Esophagus squamous epithelium (tissue), 5 donors: ENCODE data around the gene HCFC1. TPM values are rescaled to one million over a fixed set of nuclear protein-coding genes. Genes with fewer than 3 reads are reported as not detected.

ENCODE experiments used
- DNase-seq: peaks from one replicate; lab custom pipeline; 2025; lab: John Stamatoyannopoulos, UW
- H3K27ac ChIP-seq, 4 donors: fragments of 200-600 bp; sonication (generic); one replicate each; pipeline ENCODE4 v1.5.1; 2016 to 2019; ENCODE audit warnings: mild to moderate bottlenecking in 1 of 4
- H3K27me3 ChIP-seq, 4 donors: fragments of 200-600 bp; sonication (generic); 1 replicate in 3 of 4; 2 replicates in 1 of 4; pipeline versions ENCODE4 v1.5.1 to v1.6.0; 2017 to 2021; ENCODE audit warnings: antibody characterized with exemption in 1 of 4
- H3K36me3 ChIP-seq, 3 donors: fragments of 200-600 bp; sonication (generic); one replicate each; pipeline ENCODE4 v1.5.1; 2016 to 2019
- H3K4me1 ChIP-seq, 3 donors: fragments of 200-600 bp; sonication (generic); one replicate each; pipeline ENCODE4 v1.5.1; 2017 to 2019
- H3K4me3 ChIP-seq, 4 donors: fragments of 200-600 bp; sonication (generic); 1 replicate in 3 of 4; 2 replicates in 1 of 4; pipeline ENCODE4 v1.5.1; 2016 to 2019; ENCODE audit warnings: mild to moderate bottlenecking in 2 of 4, moderate library complexity in 1 of 4
- H3K9me3 ChIP-seq, 3 donors: fragments of 200-600 bp; sonication (generic); one replicate each; pipeline ENCODE4 v1.5.1; 2016 to 2019
- POLR2A ChIP-seq, 4 donors: fragments of 450-650 bp; IDR thresholded peaks; one replicate each; pipeline ENCODE4 v1.6.1; 2017; ENCODE audit warnings: antibody characterized with exemption in 4 of 4, mild to moderate bottlenecking in 4 of 4, moderate library complexity in 3 of 4
- WGBS, 2 donors: methylation state at CpG; one replicate each; pipeline ENCODE4 v1.1.5; 2018; 5-methylcytosine and 5-hydroxymethylcytosine counted together
- intact Hi-C: fragments of 100-400 bp; cut with DNase I; formaldehyde crosslinking; loops from one replicate; pipeline ENCODE4 v1.15.0; 2022
- total RNA-seq, 4 donors: library from RNA; depleted of rRNA; stranded (reverse); fragments of >200 nt; gene quantifications; one replicate each; pipeline ENCODE4 v1.1.0, GENCODE V29; 2016
- TF ChIP-seq, protein P1 (sequence below), 6 experiments: fragments of 450-650 bp in 4 of 6; fragments of 200-600 bp in 2 of 6; sonication (generic) in 2 of 6; IDR thresholded peaks; one replicate each; pipeline ENCODE4 v1.5.1; 2016 to 2019; ENCODE audit warnings: antibody characterized with exemption in 6 of 6, mild to moderate bottlenecking in 4 of 6, moderate library complexity in 4 of 6
- donor health status: DM: yes; HTN: yes; CAD: no.

Gene HCFC1
- total RNA-seq, 4 donors from 2014 or later, result 22.2 to 54.0 (median 37.0) TPM

DNA sequence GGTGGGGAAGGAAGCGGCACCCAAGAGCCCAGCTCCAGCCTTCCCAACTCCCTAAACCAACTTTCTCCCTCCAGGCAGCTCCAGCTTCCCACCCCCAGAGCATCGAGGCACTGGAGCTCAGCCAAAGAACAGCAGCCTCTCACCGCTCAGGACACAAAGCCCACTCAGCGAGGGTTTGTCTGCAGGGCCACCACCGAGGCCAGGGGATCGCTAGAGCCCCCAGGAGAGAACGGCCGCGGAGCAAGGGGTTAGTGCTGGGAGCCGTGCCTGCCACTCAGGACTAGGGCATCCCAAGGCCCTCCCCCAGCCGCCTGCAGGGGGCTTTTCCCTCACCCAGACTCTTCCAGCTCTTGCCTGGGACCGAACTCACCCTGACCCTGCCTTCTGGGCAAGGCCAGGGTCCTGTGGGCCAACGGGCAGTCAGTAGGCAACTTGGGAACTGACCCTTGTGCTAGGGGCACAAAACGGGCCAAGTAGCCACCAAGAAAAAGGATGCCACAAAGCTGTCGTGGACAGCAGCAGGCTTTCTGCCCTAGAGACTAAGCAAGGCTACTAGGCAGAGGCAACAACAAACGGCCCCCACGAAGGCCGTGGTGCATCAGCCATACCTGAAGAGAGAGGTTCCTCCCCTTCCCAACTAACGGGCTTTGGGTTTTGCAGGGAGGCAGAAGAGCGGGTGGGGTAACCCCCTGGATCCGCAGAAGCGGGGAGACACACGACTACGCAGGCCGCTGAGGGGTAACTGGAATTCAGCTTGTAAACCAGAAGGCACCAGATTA lies 2.3 kb downstream of the HCFC1 start:
- Histone ChIP-seq H3K27ac (peak overlapping the region; percentile 98 to 99 (median 99)), H3K9me3 (no peaks in the 10 kb centered on the region), H3K4me3 (peak overlapping the region; percentile 76 to 95 (median 82)), H3K36me3 (peaks cover 0 to 4% (median 0%) of the 10 kb centered on the region in 3 donors), H3K27me3 (no peaks in the 10 kb centered on the region), H3K4me1 (peaks cover 39 to 67% (median 45%) of the 10 kb centered on the region in 3 donors)
- no peak for TF ChIP-seq POLR2A (IDR thresholded peaks at IDR 0.05)
- TF ChIP-seq, protein P1, sequence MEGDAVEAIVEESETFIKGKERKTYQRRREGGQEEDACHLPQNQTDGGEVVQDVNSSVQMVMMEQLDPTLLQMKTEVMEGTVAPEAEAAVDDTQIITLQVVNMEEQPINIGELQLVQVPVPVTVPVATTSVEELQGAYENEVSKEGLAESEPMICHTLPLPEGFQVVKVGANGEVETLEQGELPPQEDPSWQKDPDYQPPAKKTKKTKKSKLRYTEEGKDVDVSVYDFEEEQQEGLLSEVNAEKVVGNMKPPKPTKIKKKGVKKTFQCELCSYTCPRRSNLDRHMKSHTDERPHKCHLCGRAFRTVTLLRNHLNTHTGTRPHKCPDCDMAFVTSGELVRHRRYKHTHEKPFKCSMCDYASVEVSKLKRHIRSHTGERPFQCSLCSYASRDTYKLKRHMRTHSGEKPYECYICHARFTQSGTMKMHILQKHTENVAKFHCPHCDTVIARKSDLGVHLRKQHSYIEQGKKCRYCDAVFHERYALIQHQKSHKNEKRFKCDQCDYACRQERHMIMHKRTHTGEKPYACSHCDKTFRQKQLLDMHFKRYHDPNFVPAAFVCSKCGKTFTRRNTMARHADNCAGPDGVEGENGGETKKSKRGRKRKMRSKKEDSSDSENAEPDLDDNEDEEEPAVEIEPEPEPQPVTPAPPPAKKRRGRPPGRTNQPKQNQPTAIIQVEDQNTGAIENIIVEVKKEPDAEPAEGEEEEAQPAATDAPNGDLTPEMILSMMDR (IDR thresholded peaks at IDR 0.05), result no peak
- intact Hi-C loops, result no loop called here
- no peak for DNase-seq
- whole genome bisulfite sequencing, 2 donors, result 2 to 36% methylated on average over 10 to 13 of the region's 25 CpGs

DNA sequence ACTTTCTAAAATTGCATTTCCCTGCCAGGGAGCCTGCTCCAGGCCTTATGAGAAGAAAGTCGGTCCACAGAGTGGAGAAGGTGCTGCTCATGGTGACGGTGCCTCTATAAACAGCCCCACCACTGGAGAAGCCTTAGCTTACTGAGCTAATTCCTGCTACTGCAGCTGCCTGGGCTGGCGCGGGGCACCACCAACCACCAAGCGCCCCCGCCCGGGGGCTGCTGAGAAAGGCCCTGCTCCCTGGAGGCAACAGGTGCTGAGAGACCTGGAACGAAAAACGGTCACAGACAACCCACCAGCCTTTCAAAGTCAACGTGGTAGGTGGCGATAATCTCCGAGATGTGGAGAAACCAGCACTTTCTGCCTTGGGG lies 2.9 kb downstream of the HCFC1 start:
- intact Hi-C loops, result no loop called here
- H3K9me3 ChIP-seq, result no peaks in the 10 kb centered on the region
- no peaks in the 10 kb centered on the region for H3K27me3 ChIP-seq
- H3K4me3 ChIP-seq, result peak overlapping the region in 3 of 4 donors; percentile 76 to 95 (median 86)
- no peak for TF ChIP-seq POLR2A (IDR thresholded peaks at IDR 0.05)
- TF ChIP-seq, protein P1 (IDR thresholded peaks at IDR 0.05), result no peak
- 56% methylated on average over 3 of the region's 12 CpGs; no CpG with 5 or more reads in 1 of the 2 donors for WGBS, 2 donors
- peak overlapping the region; percentile 98 to 99 (median 99) for H3K27ac ChIP-seq
- peaks cover under 1 to 9% (median 1%) of the 10 kb centered on the region in 3 donors for H3K36me3 ChIP-seq
- peaks cover 35 to 62% (median 40%) of the 10 kb centered on the region in 3 donors for H3K4me1 ChIP-seq
- DNase-seq, result no peak

DNA sequence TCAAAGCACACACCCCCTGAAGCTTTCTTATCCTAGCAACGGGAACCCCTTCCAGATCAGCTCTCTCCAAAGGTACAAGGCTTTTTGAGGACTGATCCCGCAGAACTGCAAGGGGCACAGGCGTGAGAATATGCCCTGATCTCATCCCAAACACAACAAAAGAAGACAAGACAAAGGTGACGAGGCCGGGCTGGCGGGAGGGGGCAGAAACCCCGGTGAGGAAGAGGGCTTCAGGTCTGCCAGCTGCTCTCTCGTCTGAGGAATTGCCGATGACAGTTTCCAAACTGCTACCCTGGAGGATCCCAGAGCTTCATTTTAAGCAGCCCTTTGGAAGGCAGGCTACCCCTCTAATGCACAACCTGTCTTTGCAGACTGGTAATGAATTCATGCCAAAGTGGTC lies 3.4 kb downstream of the HCFC1 start:
- no peaks in the 10 kb centered on the region for H3K9me3 ChIP-seq
- intact Hi-C loops, result no loop called here
- 7 to 80% methylated on average over 4 to 7 of the region's 9 CpGs for WGBS, 2 donors
- peak overlapping the region in 3 of 4 donors; percentile 3 to 86 (median 76) for H3K4me3 ChIP-seq
- H3K36me3 ChIP-seq, result peaks cover 4 to 14% (median 4%) of the 10 kb centered on the region in 3 donors
- peak overlapping the region; percentile 98 to 99 (median 99) for H3K27ac ChIP-seq
- H3K4me1 ChIP-seq, result peaks cover 30 to 57% (median 35%) of the 10 kb centered on the region in 3 donors
- no peaks in the 10 kb centered on the region for H3K27me3 ChIP-seq
- no peak for DNase-seq
- TF ChIP-seq, protein P1 (IDR thresholded peaks at IDR 0.05), result no peak
- no peak for TF ChIP-seq POLR2A (IDR thresholded peaks at IDR 0.05)

DNA sequence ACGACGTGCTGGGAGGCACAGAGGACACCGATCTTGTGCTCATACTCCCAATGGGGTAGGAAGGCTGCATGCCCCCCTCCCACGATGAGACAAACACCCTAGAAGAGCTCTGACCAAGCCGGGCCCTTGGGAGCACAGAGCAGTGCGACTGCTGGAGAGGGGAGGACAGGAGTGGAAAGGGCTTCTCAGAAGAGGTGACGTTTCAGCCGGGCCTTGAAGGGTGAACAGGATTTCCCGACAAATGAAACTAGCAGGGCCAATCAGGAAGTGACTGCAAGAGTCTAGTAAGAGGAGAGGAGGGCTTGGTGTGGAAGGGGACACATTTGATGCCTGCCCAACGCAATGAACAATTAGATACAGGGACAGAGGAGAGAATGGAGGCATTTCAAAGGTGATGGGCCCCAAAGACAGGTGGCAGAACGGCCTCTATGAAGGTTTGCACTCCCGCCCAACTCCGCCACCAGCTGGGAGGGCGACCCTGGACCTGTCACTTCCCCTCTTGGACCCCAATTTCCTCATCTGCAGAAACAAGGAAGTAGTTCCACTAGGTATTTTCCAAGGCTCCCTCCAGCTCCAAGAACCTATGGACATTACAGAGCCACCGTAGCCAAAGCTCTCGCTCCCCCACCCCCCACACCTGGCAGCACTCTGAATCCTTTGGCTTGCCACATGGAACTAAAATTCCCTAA lies 3.9 kb downstream of the HCFC1 start:
- 50 to 68% methylated on average over 2 to 10 of the region's 16 CpGs for WGBS, 2 donors
- TF ChIP-seq, protein P1 (IDR thresholded peaks at IDR 0.05), result no peak
- no peak for TF ChIP-seq POLR2A (IDR thresholded peaks at IDR 0.05)
- Histone ChIP-seq H3K27ac (peak overlapping the region; percentile 98 to 99 (median 99)), H3K4me3 (peak overlapping the region in 1 of 4 donors; percentile 86), H3K36me3 (peaks cover 4 to 20% (median 8%) of the 10 kb centered on the region in 3 donors), H3K9me3 (no peaks in the 10 kb centered on the region), H3K4me1 (peaks cover 29 to 55% (median 33%) of the 10 kb centered on the region in 3 donors), H3K27me3 (no peaks in the 10 kb centered on the region)
- intact Hi-C loops, result no loop called here
- DNase-seq, result no peak
